ACC112 (cell line): ENCODE measurements around the gene NMNAT2.

Source experiments
- H2AFZ ChIP-seq: fragments of 200-600 bp; sonication (generic); one replicate; pipeline ENCODE4 v1.6.0; 2017; ENCODE audit warnings: antibody characterized with exemption, low read length; ENCODE audit not compliant: unreplicated experiment
- H3K27ac ChIP-seq: fragments of 200-600 bp; sonication (generic); 2 replicates; pipeline ENCODE4 v1.5.1; 2014; ENCODE audit warnings: low read depth, mild to moderate bottlenecking, antibody characterized with exemption, low read length, moderate library complexity
- H3K27me3 ChIP-seq: fragments of 200-600 bp; sonication (generic); 2 replicates; pipeline ENCODE4 v1.6.1; 2014; ENCODE audit warnings: mild to moderate bottlenecking, antibody characterized with exemption, low read length, moderate library complexity, mixed read lengths; ENCODE audit not compliant: insufficient read depth
- H3K36me3 ChIP-seq: fragments of 200-600 bp; sonication (generic); 2 replicates; pipeline ENCODE4 v1.6.1; 2016; ENCODE audit warnings: mild to moderate bottlenecking, antibody characterized with exemption, low read length, moderate library complexity, mixed read lengths; ENCODE audit not compliant: insufficient read depth
- H3K4me1 ChIP-seq: fragments of 200-600 bp; sonication (generic); one replicate; pipeline ENCODE4 v1.6.1; 2016; ENCODE audit warnings: low read length, mixed read lengths; ENCODE audit not compliant: insufficient read depth, unreplicated experiment, control insufficient read depth
- H3K4me3 ChIP-seq: fragments of 200-600 bp; sonication (generic); 2 replicates; pipeline ENCODE4 v1.5.1; 2014; ENCODE audit warnings: mild to moderate bottlenecking, low read depth, low read length
- H3K79me2 ChIP-seq: fragments of 200-600 bp; sonication (generic); one replicate; pipeline ENCODE4 v1.6.0; 2016; ENCODE audit warnings: low read length; ENCODE audit not compliant: control insufficient read depth, unreplicated experiment, insufficient read depth

The NMNAT2 gene

GRCh38 chr1:183391863-183392262 is 26.3 kb downstream of the NMNAT2 start:
- no peak overlapping the region for H3K27ac ChIP-seq
- no peak overlapping the region for H2AFZ ChIP-seq
- H3K4me3 ChIP-seq, result no peak overlapping the region
- no peaks in the 10 kb centered on the region for H3K36me3 ChIP-seq
- peaks cover 81% of the 10 kb centered on the region for H3K27me3 ChIP-seq
- no peaks in the 10 kb centered on the region for H3K4me1 ChIP-seq
- H3K79me2 ChIP-seq, result no peaks in the 10 kb centered on the region

GRCh38 chr1:183390561-183390960 is 27.6 kb downstream of the NMNAT2 start:
- Histone ChIP-seq H3K36me3 (no peaks in the 10 kb centered on the region), H3K4me1 (no peaks in the 10 kb centered on the region), H3K27ac (no peak overlapping the region), H2AFZ (no peak overlapping the region), H3K27me3 (peaks cover 70% of the 10 kb centered on the region), H3K4me3 (no peak overlapping the region), H3K79me2 (no peaks in the 10 kb centered on the region)

GRCh38 chr1:183388735-183389134 is 29.4 kb downstream of the NMNAT2 start:
- no peak overlapping the region for H3K4me3 ChIP-seq
- no peak overlapping the region for H2AFZ ChIP-seq
- no peaks in the 10 kb centered on the region for H3K36me3 ChIP-seq
- H3K4me1 ChIP-seq, result no peaks in the 10 kb centered on the region
- no peak overlapping the region for H3K27ac ChIP-seq
- H3K79me2 ChIP-seq, result no peaks in the 10 kb centered on the region
- peaks cover 52% of the 10 kb centered on the region for H3K27me3 ChIP-seq

- Histone ChIP-seq H3K27me3 (peaks cover 21% of the 10 kb centered on the region), H3K4me3 (no peak overlapping the region), H3K4me1 (no peaks in the 10 kb centered on the region), H3K36me3 (no peaks in the 10 kb centered on the region), H3K79me2 (no peaks in the 10 kb centered on the region), H2AFZ (no peak overlapping the region), H3K27ac (no peak overlapping the region)
These were observed 32.6 kb downstream of the NMNAT2 start for GRCh38 chr1:183385340-183386144.

GRCh38 chr1:183379951-183380350 is 38.2 kb downstream of the NMNAT2 start:
- H3K4me1 ChIP-seq, result no peaks in the 10 kb centered on the region
- no peaks in the 10 kb centered on the region for H3K36me3 ChIP-seq
- H3K27ac ChIP-seq, result no peak overlapping the region
- peaks cover 11% of the 10 kb centered on the region for H3K27me3 ChIP-seq
- no peak overlapping the region for H3K4me3 ChIP-seq
- H2AFZ ChIP-seq, result no peak overlapping the region
- no peaks in the 10 kb centered on the region for H3K79me2 ChIP-seq

GRCh38 chr1:183375381-183375780 is 42.8 kb downstream of the NMNAT2 start:
- Histone ChIP-seq H3K4me3 (no peak overlapping the region), H3K27ac (no peak overlapping the region), H3K4me1 (no peaks in the 10 kb centered on the region), H3K36me3 (no peaks in the 10 kb centered on the region), H3K79me2 (no peaks in the 10 kb centered on the region), H3K27me3 (peaks cover 22% of the 10 kb centered on the region), H2AFZ (no peak overlapping the region)

GRCh38 chr1:183374825-183375224 is 43.4 kb downstream of the NMNAT2 start:
- H3K4me3 ChIP-seq, result no peak overlapping the region
- no peaks in the 10 kb centered on the region for H3K36me3 ChIP-seq
- H3K27me3 ChIP-seq, result peaks cover 25% of the 10 kb centered on the region
- H3K79me2 ChIP-seq, result no peaks in the 10 kb centered on the region
- no peaks in the 10 kb centered on the region for H3K4me1 ChIP-seq
- H2AFZ ChIP-seq, result no peak overlapping the region
- no peak overlapping the region for H3K27ac ChIP-seq

GRCh38 chr1:183372586-183373230 is 45.5 kb downstream of the NMNAT2 start:
- no peak overlapping the region for H3K4me3 ChIP-seq
- no peaks in the 10 kb centered on the region for H3K4me1 ChIP-seq
- H2AFZ ChIP-seq, result no peak overlapping the region
- no peak overlapping the region for H3K27ac ChIP-seq
- no peaks in the 10 kb centered on the region for H3K79me2 ChIP-seq
- no peaks in the 10 kb centered on the region for H3K36me3 ChIP-seq
- H3K27me3 ChIP-seq, result peaks cover 30% of the 10 kb centered on the region

- Histone ChIP-seq H3K4me1 (peaks cover 5% of the 10 kb centered on the region), H3K36me3 (no peaks in the 10 kb centered on the region), H3K4me3 (no peak overlapping the region), H3K27me3 (peaks cover 19% of the 10 kb centered on the region), H3K27ac (no peak overlapping the region), H2AFZ (no peak overlapping the region), H3K79me2 (no peaks in the 10 kb centered on the region)
These were observed 47.7 kb downstream of the NMNAT2 start for GRCh38 chr1:183370399-183371058.

GRCh38 chr1:183368213-183369108 is 49.7 kb downstream of the NMNAT2 start:
- Histone ChIP-seq H3K36me3 (no peaks in the 10 kb centered on the region), H2AFZ (no peak overlapping the region), H3K27me3 (peaks cover 19% of the 10 kb centered on the region; the same call in 1 of the 2 replicates), H3K79me2 (no peaks in the 10 kb centered on the region), H3K27ac (no peak overlapping the region), H3K4me1 (peaks cover 5% of the 10 kb centered on the region), H3K4me3 (no peak overlapping the region)
